ENCODE measurements around the gene URI1.

Gene URI1

GRCh38 chr19:30060531-30061222, 118.6 kb downstream of the URI1 start:
- DNase-seq: no peak

DNA sequence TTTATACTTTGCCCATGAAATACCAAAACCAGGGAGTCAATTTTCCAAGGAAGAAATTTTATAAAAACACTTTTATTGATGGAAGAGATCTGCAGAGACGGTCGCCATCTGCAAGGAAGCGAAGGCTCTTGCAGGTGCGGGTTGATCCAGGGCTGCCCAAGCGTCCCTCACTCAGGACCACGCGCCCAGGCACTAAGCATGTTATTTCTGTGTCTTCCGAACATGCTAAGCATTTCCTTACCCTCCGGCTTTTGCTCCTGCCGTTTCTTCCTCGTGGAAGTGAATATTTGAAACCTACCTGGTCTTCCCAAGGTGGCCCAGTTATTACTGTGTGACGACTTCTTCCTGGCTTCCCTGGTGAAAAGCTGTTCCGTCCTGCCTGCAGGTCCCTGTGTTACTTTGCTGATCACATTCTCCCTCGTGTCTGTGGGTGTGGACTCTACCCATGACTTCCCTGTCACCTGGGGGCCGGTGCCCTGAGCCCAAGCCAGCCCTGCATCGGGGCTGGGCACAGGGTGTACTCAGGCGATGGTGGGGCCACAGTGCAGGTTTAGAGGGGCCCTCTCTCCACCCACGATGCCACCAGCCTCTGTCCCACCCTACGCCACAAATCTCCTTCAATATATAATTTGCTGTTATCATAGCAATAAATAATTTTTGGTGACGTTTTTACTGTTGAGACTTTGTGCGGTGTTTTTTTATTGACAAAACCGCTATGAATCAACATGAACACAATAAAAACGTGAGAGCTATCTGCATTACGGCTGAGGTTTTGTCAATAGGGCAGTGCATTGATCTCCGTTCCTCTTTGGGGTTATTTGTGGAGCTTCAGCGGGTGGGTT, 119.4 kb downstream of the URI1 start:
- DNase-seq: no peak

DNA sequence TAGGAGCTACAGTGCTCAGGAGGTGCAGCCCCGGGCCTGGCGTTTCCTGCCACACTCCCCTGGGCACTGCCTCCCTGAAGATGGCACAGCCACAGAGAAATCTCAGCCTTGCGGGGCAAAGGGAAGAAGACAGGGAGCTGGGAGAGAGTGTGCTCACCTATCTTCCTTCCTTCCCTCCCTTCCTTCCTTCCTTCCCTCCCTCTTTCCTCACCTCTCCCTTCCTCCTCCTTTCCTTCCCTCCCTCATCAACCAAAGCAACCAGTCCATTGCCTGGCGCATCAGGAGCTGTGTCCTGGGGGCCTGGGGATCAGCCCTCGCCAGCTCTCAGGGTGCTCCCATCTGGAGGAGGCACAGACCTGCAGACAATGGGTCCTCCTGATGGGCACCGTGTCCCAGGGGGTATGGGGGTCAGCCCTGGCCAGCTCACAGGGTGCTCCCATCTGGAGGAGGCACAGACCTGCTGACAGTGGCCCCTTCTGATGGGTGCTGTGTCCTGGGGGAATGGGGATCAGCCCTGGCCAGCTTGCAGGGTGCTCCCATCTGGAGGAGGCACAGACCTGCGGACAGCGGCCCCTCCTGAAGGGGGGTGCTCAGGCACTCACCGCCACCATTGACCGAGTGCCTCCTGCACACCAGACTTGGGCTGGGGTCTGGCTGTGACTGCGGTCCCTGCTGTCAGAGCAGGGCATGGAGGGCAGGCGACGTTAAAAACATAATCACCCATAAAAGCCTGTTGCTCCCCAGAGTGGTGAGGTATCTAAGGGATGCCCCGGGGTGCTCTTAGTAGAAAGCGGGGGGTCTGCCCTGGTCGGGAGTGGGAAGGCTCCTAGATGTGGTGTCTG, 120.2 kb downstream of the URI1 start:
- DNase-seq: no peak

DNA sequence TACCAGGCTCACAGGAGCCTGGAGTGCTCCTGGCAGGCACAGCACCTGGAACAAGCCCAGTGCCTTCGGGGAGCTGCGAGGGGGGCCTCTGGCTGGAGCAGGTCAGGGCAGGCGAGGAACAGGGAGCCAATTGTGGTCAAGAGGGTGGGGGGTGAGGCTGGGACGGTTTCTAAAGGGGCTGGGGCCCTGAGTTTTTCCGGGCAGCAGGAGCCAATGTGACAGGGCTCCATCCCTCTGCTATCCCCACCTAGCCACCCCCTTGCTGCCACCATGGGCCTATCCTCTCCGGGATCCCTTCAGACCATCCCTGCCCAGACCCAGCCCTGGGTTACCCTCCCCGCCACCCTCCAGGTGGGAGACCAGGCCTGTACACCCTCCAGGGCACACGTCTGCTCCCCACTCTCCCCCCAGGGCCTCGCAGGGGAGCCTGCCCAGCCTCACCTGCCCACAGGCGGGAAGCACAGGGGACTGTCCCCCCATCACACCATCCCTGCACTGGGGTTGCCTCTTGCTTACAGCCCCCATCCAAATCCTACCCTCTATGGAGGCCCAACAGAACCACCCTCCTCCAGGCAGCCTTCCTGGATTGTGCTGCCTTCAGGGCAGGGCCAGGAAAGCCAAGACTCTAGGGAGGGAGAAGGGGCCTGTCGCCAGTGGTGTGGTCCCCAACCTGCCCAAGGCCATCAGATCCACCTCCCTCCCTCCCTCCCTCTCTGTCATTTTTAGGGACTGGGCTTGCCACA, 121.0 kb downstream of the URI1 start:
- no peak for DNase-seq

- no peak for DNase-seq
Measured at GRCh38 chr19:30063650-30064347, 121.8 kb downstream of the URI1 start.

- peak in 1 of 2 experiments; percentile 68 for DNase-seq
Measured at GRCh38 chr19:30064348-30064699, 122.3 kb downstream of the URI1 start.

DNA sequence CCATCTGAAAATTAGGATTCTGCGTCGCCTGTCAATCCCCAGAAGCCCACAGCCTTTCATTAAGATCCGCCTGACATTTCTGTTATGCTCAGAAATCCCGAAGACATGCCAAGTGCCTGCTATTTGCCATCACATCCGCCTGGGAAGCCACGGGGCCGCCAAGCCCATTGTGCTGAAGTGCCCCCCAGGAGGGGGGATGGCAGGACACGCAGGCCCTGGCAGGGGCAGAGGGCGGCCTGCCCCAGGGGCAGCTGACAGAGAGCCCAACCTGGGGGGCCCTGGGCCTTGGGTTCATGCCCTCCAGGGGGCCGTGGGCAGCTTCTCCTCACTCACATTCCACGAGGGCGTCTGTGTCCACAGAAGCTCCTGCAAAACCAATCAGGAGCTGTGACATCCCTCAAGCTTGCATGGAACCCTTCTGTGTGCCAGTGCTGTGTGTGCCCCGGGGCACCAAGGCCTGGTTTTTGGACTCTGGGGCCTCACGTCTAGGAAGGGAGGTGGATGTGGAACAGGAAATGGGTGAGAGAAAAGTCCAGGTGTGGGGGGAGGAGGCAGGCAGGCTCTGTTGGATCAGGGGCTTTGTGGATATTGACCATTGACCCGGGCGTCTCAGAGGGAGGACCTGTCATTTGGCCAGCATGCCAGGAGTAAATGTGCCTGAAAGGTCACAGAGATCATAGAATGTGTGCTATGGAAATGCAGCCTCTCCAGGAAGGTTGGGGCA, 122.9 kb downstream of the URI1 start:
- DNase-seq: no peak

DNA sequence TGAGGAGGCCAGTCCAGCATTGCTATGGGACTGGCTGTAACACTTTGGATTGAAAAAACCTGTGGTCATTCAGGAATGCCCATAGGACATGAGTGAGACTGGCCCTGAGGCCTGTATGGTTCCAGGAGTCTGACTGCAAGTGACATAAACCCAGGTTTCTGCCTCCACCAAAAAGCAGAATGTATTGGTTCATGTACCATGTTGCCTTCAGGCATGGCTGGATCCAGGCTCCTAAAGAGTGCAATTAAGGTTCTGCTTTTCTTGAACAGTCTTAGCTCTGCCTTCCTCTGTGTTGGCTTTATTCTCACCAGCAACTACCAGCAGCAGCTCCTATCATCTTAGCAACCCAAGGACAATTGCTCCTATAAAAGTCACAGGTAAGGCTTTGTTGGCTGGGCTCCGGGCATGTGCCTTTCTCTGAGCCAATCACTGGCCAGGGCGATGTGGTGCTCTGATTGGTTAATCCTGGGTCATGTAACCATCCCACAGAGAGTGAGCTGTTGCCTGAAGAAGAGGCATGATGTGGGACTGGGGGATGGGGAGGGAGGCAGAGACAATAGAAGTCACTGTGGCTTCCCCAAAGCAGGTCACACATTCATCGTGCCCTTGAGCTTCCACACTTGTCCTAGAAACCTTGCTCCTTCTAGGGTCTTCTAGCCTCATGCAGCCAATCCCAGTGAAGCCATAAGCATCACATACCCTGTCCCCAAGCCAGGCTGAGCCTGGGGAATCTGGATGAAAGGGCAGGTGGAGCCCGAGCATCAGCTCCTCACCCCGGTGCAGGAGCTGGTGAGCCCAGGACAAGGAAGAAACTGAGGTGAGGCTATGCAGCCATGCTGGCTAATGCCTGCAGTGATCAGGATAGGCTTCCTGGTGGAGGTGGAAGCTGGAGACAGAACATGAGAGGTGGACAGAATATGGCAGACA, 123.9 kb downstream of the URI1 start:
- DNase-seq: no peak

All from SHP77 (cell line).